ENCODE results near the gene C17orf75.
"Not testable (repeated sequence)": the region's sequence is repeated elsewhere in the genome, so short reads cannot be mapped to it uniquely, and the experiment has no call there.

GRCh38 chr17:32316653-32317052, 25.3 kb downstream of the C17orf75 start:
- not testable (repeated sequence) for TF ChIP-seq CTCF, POLR2A (IDR thresholded peaks at IDR 0.05)
